Measurements from ENCODE around the gene NFIA. TPM values are rescaled to one million over a fixed set of nuclear protein-coding genes. Genes with fewer than 3 reads are reported as not detected.

NFIA gene
- total and polyA plus RNA-seq, 12 donors = 11.2 to 117 (median 92.5) TPM

- Histone ChIP-seq H3K27me3 (no peaks in the 10 kb centered on the region), H3K4me1 (peaks cover 5 to 43% (median 21%) of the 10 kb centered on the region in 9 donors), H3K27ac (peak overlapping the region in 3 of 10 donors; percentile 31 to 39 (median 38)), H3K36me3 (no peaks in the 10 kb centered on the region), H3K9me3 (peaks cover 0 to 6% (median 0%) of the 10 kb centered on the region in 11 donors), H3K4me3 (no peak overlapping the region)
- TF ChIP-seq CTCF (IDR thresholded peaks at IDR 0.05) = no peak
- DNase-seq (no peak), ATAC-seq (peak in 4 of 8 donors; percentile 31 to 53 (median 40))
- WGBS, 2 donors = 86 to 88% methylated on average over 6 of the region's 6 CpGs
- intact Hi-C loops (cut with DNase I) = no loop called here
These were observed 241.4 kb downstream of the NFIA start for GRCh38 chr1:61323681-61324328.

- Histone ChIP-seq H3K27ac (no peak overlapping the region), H3K4me3 (no peak overlapping the region), H3K9me3 (peaks cover 0 to 6% (median 0%) of the 10 kb centered on the region in 11 donors), H3K27me3 (no peaks in the 10 kb centered on the region), H3K4me1 (peaks cover 0 to 28% (median 12%) of the 10 kb centered on the region in 9 donors), H3K36me3 (no peaks in the 10 kb centered on the region)
- intact Hi-C loops (cut with DNase I) = no loop called here
- 24 to 30% methylated on average over 2 of the region's 2 CpGs for WGBS, 2 donors
- ATAC-seq = no peak
- no peak for TF ChIP-seq CTCF (IDR thresholded peaks at IDR 0.05)
- DNase-seq = no peak
These were observed 244.4 kb downstream of the NFIA start for GRCh38 chr1:61326713-61327112.

GRCh38 chr1:61327436-61327835 is 245.1 kb downstream of the NFIA start:
- Histone ChIP-seq H3K36me3 (no peaks in the 10 kb centered on the region), H3K4me3 (no peak overlapping the region), H3K4me1 (peaks cover 0 to 36% (median 17%) of the 10 kb centered on the region in 9 donors), H3K9me3 (no peaks in the 10 kb centered on the region), H3K27ac (no peak overlapping the region), H3K27me3 (no peaks in the 10 kb centered on the region)
- no peak for DNase-seq
- 88 to 97% methylated on average over 5 of the region's 5 CpGs for WGBS, 2 donors
- intact Hi-C loops (cut with DNase I) = no loop called here
- ATAC-seq = no peak
- TF ChIP-seq CTCF (IDR thresholded peaks at IDR 0.05) = no peak

- Histone ChIP-seq H3K9me3 (no peaks in the 10 kb centered on the region), H3K27ac (no peak overlapping the region), H3K4me1 (peaks cover 0 to 33% (median 11%) of the 10 kb centered on the region in 9 donors), H3K4me3 (no peak overlapping the region), H3K27me3 (no peaks in the 10 kb centered on the region), H3K36me3 (peaks cover 0 to 10% (median 0%) of the 10 kb centered on the region in 9 donors)
- DNase-seq (no peak), ATAC-seq (no peak)
- WGBS, 2 donors = 97 to 98% methylated on average over 4 of the region's 4 CpGs
- TF ChIP-seq CTCF (IDR thresholded peaks at IDR 0.05) = no peak
- intact Hi-C loops (cut with DNase I) = no loop called here
These were observed 247.2 kb downstream of the NFIA start for GRCh38 chr1:61329556-61329955.
